ENCODE results near the gene BCL2. TPM values are rescaled to one million over a fixed set of nuclear protein-coding genes. Genes with fewer than 3 reads are reported as not detected.

Gene BCL2
- total RNA-seq, 2 donors from 2014 or later = 13.9 to 16.4 TPM

- TF ChIP-seq CTCF (IDR thresholded peaks at IDR 0.05) = no peak
These were observed 205.5 kb downstream of the BCL2 start for GRCh38 chr18:63113899-63114565.

GRCh38 chr18:63112706-63113105 lies 206.9 kb downstream of the BCL2 start:
- Histone ChIP-seq H3K9me3 (no peaks in the 10 kb centered on the region), H3K36me3 (no peaks in the 10 kb centered on the region), H3K4me1 (no peaks in the 10 kb centered on the region), H3K4me3 (no peak overlapping the region), H3K27ac (no peak overlapping the region), H3K9ac (ENCODE audit: low read depth in 2 of 2, low read length in 2 of 2) (no peak overlapping the region), H3K27me3 (no peaks in the 10 kb centered on the region)
- intact Hi-C loops (cut with DNase I) = no loop called here
- DNase-seq = no peak
- no peak for TF ChIP-seq CTCF (IDR thresholded peaks at IDR 0.05)

More at GRCh38 chr18:63113899-63114565, 205.5 kb downstream of the BCL2 start:
- DNase-seq = no peak
- intact Hi-C loops (cut with DNase I) = no loop called here
- no peaks in the 10 kb centered on the region for H3K36me3 ChIP-seq
- no peak overlapping the region for H3K27ac ChIP-seq
- H3K9me3 ChIP-seq = no peaks in the 10 kb centered on the region
- H3K27me3 ChIP-seq = no peaks in the 10 kb centered on the region
- no peak overlapping the region for H3K9ac ChIP-seq (ENCODE audit: low read depth in 2 of 2, low read length in 2 of 2)
- no peaks in the 10 kb centered on the region for H3K4me1 ChIP-seq
- no peak overlapping the region for H3K4me3 ChIP-seq

GRCh38 chr18:63111671-63112402 lies 207.7 kb downstream of the BCL2 start:
- Histone ChIP-seq H3K36me3 (no peaks in the 10 kb centered on the region), H3K27ac (no peak overlapping the region), H3K9ac (ENCODE audit: low read depth in 2 of 2, low read length in 2 of 2) (no peak overlapping the region), H3K4me3 (no peak overlapping the region), H3K27me3 (no peaks in the 10 kb centered on the region), H3K4me1 (no peaks in the 10 kb centered on the region), H3K9me3 (no peaks in the 10 kb centered on the region)
- no peak for DNase-seq
- TF ChIP-seq CTCF (IDR thresholded peaks at IDR 0.05) = no peak
- intact Hi-C loops (cut with DNase I) = no loop called here

GRCh38 chr18:63109802-63110201 lies 209.8 kb downstream of the BCL2 start:
- H3K36me3 ChIP-seq = no peaks in the 10 kb centered on the region
- no peak for DNase-seq
- no peaks in the 10 kb centered on the region for H3K9me3 ChIP-seq
- TF ChIP-seq CTCF (IDR thresholded peaks at IDR 0.05) = no peak
- H3K9ac ChIP-seq (ENCODE audit: low read depth in 2 of 2, low read length in 2 of 2) = no peak overlapping the region
- no peaks in the 10 kb centered on the region for H3K27me3 ChIP-seq
- no peak overlapping the region for H3K4me3 ChIP-seq
- intact Hi-C loops (cut with DNase I) = no loop called here
- no peak overlapping the region for H3K27ac ChIP-seq
- no peaks in the 10 kb centered on the region for H3K4me1 ChIP-seq

- no peaks in the 10 kb centered on the region for H3K36me3 ChIP-seq
- TF ChIP-seq CTCF (IDR thresholded peaks at IDR 0.05) = no peak
- no peak overlapping the region for H3K4me3 ChIP-seq
- intact Hi-C loops (cut with DNase I) = no loop called here
- DNase-seq = no peak
- H3K4me1 ChIP-seq = no peaks in the 10 kb centered on the region
- no peaks in the 10 kb centered on the region for H3K27me3 ChIP-seq
- H3K27ac ChIP-seq = no peak overlapping the region
- no peaks in the 10 kb centered on the region for H3K9me3 ChIP-seq
- H3K9ac ChIP-seq (ENCODE audit: low read depth in 2 of 2, low read length in 2 of 2) = no peak overlapping the region
These were observed 210.5 kb downstream of the BCL2 start for GRCh38 chr18:63109022-63109421.

All from colonic mucosa (tissue), 4 donors.